ENCODE data around the gene HIF1AN.
"Not testable (repeated sequence)": the region's sequence is repeated elsewhere in the genome, so short reads cannot be mapped to it uniquely, and the experiment has no call there.

DNA sequence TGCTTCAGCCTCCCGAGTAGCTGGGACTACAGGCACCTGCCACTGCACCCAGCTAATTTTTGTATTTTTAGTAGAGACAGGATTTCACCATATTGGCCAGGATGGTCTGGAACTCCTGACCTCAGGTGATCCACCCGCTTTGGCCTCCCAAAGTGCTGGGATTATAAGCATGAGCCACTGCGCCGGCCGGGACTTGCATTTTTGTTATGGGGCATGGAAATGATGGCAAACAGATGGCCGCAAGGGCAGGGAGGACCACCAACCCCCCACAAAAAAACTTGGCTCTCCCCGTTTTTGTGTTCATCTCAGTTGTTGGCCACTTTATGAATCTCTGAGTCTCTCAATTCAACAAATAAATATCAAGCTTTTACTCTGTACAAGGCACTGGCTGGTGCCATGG lies 39.4 kb downstream of the HIF1AN start:
- TF ChIP-seq, protein P1, sequence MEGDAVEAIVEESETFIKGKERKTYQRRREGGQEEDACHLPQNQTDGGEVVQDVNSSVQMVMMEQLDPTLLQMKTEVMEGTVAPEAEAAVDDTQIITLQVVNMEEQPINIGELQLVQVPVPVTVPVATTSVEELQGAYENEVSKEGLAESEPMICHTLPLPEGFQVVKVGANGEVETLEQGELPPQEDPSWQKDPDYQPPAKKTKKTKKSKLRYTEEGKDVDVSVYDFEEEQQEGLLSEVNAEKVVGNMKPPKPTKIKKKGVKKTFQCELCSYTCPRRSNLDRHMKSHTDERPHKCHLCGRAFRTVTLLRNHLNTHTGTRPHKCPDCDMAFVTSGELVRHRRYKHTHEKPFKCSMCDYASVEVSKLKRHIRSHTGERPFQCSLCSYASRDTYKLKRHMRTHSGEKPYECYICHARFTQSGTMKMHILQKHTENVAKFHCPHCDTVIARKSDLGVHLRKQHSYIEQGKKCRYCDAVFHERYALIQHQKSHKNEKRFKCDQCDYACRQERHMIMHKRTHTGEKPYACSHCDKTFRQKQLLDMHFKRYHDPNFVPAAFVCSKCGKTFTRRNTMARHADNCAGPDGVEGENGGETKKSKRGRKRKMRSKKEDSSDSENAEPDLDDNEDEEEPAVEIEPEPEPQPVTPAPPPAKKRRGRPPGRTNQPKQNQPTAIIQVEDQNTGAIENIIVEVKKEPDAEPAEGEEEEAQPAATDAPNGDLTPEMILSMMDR (IDR thresholded peaks at IDR 0.05): not testable (repeated sequence)
- not testable (repeated sequence) for TF ChIP-seq POLR2A (IDR thresholded peaks at IDR 0.05)
